NCI-H1694 treated with DMSO at 0.1 percent for 48 hours (cell line): Measurements from ENCODE around the gene TRMT61A.
"Not testable (repeated sequence)": the region's sequence is repeated elsewhere in the genome, so short reads cannot be mapped to it uniquely, and the experiment has no call there.

Experiments
- DNase-seq: peaks from one replicate; lab custom pipeline; 2025; lab: John Stamatoyannopoulos, UW

Gene TRMT61A

DNA sequence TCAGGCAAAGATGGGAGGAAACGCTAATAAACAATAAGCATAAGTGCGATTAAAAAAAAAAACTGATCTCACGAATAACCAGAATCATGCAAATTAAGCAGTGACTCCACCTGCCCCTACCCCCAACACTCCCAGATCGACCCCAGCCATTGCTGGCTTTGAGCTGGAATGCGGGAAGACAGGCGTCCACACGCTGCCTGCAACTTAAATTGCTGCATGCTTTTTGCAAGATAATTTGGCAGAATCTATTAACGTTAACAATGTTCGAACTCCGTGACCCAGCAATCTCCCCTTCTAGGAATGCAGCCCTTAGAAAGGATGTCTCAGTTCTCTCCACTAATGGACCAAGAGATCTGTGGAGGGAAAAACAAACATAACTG, 5.4 kb upstream of the TRMT61A start:
- no peak for DNase-seq

DNA sequence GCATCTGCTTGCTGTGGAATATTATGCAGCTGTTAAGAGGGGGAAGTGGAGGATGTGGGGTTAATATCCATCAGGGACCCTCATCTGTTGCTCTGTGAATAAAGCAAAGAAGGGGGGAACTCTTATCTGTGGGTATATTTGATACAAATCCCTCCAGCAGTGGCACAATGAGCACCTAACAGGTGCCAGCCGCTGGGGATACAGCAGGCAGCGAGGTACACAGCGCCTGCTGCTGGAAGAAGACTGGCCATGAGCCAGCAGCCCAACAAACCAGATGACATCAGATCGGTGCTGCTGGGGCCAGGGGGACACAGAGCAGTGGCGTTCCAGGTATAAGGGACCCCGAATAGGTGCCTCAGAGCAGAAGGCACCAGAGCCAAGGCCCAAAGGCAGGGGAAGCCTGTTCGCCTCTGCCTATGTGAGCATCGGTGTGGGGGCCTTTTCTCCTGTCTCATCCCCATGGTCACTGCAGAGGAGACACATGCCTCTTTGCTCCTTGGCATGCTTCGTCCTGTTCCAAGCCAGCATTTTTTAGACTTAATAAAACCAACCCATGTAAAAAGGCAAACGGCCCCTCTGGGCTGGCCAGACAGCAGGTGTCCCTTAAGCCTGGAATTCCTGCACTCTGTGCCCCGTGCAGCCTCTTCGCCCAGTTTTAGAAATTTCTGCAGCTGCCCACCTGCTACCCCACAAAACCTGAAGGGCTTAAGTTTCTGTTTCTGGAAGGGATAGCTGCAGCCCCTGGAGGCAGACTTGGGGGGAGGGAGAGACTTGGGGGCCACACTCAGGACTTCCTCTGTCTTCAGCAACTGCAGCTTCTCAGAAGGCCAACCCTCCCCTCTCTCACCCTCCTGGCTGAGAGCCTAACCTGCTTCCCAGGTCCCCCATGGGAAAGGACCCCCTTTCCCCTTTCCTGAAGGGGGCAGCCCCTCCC, 4.7 kb upstream of the TRMT61A start:
- no peak for DNase-seq

DNA sequence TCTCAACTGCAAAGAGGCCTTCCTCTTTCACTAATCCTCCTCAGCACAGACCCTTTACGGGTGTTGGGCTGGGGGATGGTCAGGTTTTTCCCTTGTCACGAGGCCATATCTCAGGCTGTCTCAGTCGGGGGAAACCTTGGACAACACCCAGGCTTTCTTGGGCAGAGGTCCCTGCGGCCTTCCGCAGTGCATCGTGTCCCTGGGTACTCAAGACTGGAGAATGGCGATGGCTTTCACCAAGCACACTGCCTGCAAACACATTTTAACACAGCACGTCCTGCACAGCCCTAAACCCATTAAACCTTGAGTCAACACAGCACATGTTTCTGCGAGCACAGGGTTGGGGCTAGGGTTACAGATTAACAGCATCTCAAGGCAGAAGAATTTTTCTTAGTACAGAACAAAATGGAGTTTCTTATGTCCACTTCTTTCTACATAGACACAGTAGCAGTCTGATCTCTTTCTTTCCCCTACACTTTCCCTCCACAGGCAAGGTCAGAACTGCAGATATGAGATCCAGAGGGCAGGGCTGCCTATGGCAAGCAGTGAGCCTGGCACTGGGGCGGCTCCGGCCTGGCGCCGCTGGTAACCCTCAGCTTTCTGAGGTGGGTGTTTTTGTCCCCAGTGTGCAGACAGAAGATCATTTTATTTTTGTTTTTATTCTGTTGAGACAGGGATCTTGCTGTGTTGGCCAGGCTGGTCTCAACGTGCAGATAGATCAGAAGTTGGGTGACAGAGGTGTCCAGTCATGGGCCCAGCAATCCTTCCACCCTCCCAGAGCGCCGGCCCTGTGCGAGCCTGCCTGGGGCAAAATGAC, 3.4 kb upstream of the TRMT61A start:
- not testable (repeated sequence) for DNase-seq

DNA sequence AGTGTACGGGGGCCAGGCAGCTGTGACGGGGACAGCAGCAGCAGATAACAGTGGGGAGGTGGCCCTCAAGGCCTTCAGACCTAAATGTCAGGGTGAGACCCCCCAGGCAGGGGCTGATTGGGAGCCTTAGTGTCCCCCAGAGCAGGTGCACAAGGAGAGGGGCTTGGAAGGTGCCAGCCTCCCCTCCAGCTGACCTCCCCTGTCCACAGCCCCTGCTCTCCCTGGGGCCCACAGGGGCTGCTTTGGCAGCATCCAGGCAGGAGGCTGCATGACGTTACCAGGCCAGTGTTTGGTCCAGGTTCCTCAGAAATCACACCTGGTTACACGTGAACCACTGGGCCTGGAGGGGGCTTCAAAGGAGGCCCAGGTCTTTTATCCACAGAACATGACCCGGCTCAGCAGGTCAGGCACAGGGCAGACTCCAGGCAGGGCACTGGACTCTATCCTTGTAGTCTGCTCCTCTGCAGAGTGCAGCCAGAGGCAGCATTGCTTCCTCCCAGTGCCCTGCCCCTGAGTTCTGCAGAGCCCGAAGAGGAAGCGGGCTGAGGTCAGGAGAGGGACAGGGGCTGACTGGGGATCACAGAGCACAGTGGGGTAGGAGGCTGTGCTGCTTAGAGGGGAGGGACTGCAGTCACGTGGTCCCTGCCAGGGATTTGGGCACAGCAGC, 2.6 kb upstream of the TRMT61A start:
- DNase-seq: no peak

DNA sequence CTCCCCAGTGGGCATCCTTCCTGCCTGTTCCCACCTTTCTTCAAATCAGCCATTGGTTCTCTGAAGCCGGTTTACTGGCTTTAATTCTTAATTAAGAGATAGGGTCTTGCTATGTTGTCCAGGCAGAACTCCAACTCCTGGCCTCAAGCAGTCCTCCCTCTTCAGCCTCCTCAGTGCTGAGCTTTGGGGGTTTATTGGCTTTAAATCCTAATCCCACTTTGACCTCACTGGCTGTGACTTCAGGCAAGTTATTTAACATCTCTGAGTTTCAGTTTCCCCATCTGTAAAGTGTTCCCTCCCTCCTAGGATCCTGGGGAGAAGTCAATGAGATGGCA, 2.1 kb upstream of the TRMT61A start:
- no peak for DNase-seq

DNA sequence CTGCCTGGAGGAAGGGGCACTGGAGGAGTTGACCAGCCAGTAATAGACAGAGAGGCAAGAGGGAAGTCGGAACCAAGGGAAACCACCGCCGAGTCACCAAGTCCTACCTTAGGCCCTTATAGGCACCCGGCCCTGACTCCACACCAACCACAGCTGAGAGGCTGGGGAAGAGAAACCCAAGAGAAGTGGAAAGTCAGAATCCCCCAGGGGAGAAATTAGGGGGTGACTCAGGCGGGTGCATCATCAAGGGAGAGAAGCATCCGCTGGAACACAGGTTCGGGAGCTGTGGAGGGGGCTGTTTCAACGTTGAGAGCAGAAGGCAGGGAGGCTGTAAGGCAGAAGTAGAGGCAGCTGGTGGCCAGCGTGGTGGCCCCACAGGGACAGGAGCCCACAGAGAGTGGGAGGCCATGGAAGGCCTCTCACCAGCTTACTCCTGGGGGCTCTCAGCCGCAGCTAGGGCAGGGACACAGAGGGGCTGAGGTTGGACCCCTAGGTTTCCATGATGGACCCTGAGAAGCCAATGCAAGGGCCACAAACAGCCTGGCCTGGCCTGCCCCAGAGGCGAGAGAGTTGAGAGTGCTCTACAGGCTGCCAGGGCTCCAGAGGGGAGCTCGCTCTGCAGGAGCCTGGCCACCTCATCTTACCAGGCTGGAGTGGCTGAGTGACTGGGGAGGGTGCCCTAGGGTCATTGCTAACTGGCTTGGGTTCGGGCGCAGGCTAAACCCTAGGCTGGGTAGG, 1.4 kb upstream of the TRMT61A start:
- DNase-seq: no peak

DNA sequence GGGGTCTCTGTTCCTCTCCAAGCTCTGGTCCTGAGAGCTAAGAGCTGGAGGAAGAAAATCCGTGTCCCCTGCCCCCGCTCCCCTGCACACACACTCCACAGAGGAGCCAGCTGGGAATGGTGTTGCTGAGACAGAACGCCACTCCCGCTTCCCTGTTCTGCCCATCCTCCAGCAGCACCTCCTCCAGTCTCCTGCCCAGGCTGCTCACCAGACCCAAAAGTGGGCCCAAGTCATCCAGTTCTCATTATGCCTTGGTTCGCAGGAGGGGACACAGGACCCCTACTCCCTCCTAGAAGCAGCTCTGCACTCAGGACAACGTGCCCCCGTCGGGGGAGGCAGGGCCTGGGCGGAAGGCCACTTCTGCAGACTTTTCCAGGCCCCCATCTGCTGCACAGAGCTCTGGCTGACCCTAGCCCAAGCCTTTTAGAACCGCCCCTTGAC, 830 bp upstream of the TRMT61A start:
- DNase-seq: no peak

DNA sequence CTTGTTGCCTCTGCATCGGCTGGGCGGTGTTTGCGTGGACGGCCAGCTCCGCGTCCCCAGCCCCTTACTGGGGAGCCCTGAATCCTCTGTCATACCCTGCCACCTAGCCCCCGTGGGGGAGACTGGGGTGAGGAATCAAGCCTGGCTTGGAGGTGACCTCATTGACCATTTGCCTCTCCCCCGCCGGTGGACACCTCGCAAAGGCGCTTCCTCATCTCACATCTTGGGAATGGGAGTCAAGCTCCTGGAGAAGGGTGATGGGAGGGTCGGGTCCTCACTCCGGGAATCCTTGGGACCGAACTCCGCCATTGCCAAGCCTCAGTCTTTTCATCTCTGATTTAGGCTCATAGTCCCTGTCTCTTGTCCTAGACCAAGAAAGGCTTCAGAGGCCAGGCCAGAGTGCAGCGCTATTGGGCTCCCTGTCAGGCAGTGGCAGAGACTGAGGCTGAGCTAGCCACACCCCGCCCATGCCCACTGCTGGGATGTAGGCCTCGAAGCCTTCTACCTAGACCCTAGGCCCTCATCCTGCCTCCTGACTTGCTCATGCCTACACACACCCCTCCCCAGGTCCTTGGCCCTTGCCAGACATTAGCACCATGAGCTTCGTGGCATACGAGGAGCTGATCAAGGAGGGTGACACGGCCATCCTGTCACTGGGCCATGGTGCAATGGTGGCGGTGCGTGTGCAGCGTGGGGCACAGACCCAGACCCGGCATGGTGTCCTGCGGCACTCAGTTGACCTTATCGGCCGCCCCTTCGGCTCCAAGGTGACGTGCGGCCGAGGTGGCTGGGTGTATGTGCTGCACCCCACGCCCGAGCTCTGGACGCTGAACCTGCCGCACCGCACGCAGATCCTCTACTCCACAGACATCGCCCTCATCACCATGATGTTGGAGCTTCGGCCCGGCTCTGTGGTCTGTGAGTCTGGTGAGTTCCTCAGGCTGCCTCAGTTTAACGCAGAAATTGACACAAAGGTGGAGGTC, 678 bp downstream of the TRMT61A start:
- no peak for DNase-seq

DNA sequence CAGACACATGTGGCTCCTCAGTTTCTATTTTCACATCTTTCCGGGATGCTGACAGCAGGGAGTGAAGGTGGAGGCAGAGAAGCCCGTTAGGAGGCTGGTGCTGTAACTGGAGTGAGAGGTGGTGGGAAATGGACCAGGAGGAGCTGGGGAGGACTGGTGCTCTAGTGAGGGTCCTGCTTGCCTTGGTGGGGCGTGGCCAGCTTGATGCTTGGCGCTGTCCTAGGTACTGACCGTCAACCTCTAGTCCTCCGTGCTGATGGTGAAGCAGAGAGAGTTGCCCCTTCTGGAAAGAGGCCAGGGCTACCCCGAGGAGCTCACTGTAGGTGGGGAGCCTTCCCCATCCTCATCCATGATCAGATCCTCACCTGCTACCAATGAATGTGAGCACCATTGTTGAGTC, 1.4 kb downstream of the TRMT61A start:
- DNase-seq: no peak

DNA sequence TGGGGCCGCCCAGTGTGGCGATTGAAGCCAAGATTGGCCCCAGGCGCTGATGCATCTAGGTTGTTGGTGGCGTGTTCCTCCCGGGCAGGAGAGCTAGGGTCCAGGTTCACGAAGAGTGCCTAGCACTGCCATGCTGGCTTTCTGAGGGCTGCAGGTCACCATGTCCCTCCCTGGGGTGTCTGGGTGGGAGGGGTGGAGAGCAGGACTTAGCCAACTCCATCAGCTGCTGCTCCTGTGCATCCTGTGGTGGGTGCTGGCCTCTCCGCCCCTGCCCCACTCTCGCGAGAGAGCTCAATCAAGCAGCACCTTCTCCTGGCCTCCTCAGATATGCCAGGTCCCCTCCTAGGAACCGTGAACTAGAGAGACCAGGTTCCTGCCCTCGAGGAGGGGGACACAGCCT, 1.8 kb downstream of the TRMT61A start:
- no peak for DNase-seq

DNA sequence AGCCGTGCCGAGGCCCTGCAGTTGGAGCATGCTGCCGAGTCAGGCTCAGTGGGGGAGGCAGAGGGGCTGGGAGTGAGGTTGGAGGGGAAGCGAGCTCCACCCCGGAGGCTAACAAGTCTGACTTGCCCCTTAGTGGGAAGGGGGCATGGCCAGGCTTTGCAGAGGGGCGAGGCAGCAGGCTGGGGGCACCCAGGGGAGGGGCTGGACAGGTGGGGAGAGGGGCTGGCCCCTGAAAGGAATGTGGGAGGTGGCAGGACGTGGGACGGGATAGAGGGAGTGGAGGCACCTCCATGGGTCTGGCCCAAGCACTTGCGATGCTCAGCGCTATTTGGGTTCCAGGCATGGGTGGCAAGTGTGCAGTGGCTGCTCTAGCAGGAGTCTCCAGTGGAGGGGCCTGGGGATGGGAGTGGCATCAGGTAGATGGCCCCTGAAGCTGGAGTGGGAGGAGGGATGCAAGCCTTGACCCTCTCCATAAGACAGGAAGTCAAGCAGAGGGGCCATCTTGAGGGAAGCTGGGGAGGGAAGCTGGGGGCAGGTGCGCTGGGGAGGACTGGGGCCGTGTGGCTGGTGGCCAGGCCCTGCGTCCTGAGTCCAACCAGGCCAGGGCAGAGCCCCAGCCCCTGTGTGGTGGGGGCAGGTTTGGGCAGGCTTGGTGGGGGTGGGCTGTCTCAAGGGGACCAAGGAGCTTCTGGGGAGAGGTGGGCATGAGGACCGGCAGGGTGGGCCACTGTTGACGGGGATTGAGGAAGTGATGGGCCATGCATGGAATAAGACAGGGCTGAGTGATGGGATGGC, 2.6 kb downstream of the TRMT61A start:
- DNase-seq: no peak

DNA sequence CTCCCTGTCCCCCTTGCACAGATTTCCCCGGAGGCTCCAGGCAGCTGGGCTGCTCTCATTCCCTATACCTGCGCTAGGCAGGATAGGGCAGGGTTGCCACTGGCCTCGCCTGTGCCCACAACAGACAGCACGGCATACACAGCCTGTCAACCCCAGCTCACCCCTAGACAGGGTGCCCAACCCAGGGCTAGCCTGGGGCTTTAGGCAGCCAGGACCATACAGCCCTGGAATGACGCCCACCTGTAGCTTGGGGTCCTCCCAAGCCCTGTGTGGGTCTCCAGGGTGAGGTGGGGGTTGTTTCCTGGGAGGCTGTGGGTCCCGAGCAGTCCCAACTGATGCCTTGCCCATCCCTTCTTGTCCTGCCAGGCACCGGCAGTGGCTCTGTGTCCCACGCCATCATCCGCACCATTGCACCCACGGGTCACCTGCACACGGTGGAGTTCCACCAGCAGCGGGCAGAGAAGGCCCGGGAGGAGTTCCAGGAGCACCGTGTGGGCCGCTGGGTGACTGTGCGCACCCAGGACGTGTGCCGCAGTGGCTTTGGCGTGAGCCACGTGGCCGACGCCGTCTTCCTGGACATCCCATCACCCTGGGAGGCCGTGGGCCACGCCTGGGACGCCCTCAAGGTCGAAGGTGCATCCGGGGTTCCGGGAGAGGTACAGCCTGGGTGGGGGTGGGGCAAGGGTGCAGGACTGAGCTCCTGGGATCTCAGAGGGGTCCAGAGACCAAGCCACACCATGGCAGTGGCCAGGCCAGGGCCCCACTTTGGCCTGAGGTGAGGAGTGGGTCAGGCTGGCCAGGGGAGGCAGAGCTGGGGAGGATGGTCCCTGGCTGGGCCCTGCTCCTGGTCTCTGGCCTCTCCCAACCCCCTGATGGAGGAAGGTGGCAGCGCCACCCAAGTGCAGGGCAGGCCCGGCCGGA, 3.5 kb downstream of the TRMT61A start:
- no peak for DNase-seq

DNA sequence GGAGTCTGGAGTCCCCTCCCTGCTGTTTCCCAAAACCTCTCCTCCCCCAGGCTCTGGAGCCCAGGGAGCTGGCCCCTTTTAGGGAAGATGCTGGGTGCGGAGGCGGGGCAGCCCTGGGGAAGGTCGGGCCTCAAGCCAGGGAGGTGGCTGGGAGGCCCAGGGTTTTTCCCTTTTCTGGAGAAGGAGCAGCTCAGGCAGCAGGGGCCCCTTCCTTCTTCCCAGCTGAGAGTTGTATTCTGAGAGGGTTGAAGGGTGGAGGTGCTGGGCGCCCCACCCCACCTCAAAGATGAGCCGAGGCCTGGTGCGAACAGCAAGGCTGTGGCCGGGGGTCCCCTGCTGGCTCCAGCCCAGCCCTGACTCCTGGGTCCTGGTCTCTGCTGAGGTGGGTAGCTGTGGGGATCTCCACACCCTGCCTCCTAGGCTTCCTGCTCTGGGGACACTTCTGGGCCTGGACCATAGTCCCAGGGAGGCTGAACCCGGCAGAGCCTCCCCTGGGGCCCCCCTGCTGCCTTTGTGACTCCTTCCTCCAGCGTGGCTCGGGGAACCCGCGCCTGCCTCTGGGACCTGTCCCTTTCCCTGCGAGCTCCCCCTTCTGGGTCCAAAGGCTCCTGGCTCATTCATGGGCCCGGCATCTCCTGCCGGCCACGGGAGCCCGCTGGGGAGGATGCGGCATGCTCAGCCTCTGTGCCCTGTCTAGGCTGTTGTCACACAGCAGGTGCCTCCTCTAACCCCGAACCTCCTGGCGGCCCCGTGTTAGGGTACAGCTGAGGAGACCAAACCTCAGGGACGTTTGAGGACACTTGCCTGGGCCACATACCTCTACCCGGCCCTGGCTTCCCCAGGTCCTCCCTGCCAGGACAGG, 4.4 kb downstream of the TRMT61A start:
- DNase-seq: no peak

DNA sequence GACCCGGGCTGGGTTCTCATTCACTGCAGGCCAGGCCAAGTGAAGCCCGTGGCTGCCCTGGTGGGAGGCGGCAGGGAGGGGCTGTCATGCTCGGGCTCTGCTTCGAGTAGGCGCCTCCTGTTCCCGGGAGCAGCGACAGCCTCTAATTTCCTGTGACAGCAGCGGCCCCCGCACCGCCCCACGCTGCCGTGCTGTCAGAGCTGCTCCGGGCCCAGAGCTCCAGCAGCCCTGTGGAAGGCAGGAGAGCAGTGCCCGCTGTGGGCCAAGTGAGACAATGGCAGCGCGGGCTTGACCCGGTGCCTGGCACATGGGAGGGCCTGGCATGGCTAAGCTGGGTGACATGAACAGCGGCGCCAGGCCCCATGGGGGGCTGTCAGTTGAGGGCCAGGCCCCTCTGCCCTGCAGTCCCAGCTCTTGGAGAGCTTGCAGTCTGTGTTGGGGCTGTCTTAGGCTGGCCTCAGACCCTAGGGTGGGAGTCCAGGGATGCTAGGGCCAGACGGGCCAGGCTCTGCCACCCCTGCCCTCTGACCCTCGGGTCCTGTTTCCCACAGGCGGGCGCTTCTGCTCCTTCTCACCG, 5.1 kb downstream of the TRMT61A start:
- no peak for DNase-seq

DNA sequence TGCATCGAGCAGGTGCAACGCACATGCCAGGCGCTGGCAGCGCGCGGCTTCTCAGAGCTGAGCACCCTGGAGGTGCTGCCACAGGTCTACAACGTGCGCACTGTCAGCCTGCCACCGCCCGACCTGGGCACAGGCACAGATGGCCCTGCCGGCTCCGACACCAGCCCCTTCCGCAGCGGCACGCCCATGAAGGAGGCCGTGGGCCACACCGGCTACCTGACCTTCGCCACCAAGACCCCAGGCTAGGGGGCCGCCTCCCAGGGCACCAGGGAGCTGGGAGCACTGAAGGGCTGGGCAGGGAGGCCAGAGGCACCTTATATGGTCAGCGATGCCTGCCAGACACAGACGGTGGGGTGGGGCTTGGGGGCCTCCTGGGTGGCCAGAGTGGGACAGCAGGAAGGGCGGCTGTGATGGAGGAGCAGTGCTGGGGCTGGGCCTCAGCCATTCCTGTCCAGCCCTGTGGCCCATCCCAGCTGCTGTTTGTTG, 5.6 kb downstream of the TRMT61A start:
- DNase-seq: no peak

DNA sequence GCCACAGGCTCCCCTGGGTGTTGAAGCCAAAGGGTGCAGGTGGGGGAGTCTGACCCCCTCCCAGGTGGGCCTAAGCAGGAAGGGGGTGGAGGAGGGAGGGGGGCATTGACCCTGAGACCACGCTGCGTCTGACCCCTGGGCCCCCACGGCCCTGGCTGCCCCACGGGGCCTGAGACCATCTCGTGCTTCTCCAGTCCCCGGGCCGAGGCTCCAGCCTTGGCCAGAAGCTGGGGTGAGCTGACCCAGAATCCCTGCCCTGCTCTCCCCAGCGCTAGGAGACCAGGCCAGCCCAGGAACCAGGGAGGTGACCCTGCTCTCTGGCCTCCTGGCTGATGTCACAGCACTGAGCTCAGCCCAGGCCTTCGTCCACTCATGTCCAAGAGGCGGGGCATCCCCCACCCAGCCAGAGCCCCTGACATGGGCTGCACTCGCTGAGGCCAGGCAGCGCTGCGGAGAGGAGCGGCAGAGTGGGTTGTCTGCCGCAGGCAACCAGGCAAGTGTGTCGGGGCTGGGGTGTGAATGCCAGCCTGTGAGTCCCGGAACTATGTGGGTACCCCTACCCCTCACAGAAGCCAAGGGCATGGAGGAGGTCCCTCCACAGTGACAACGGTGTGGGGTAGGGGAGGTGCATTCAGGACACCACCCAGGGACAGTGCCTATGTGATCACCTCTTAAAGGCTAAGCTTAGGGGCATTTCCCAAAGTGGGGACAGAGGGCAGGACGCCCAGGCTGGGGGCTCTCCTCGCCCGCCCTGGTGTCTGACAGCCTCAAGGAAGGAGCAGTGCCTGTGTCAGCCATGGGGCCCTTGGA, 6.3 kb downstream of the TRMT61A start:
- no peak for DNase-seq
